ENCODE results near the gene CARMIL3. TPM values are rescaled to one million over a fixed set of nuclear protein-coding genes. Genes with fewer than 3 reads are reported as not detected.

The CARMIL3 gene
- polyA plus RNA-seq, 1 donor from 2014 or later: 43.6 TPM

GRCh38 chr14:24065408-24065807 is 13.6 kb downstream of the CARMIL3 start:
- Histone ChIP-seq H3K9ac (ENCODE audit: low read length) (no peak overlapping the region), H3F3A (ENCODE audit: insufficient read depth, low read length, poor library complexity, severe bottlenecking) (no peaks in the 10 kb centered on the region), H3K4me3 (ENCODE audit: low read length) (no peak overlapping the region), H3K9me2 (ENCODE audit: insufficient read depth, low read length) (no peaks in the 10 kb centered on the region), H3K79me2 (replicated peaks; ENCODE audit: insufficient read depth, low read length) (no peaks in the 10 kb centered on the region), H4K20me1 (ENCODE audit: insufficient read depth) (no peaks in the 10 kb centered on the region), H2AFZ (ENCODE audit: low read depth, low read length) (no peak overlapping the region), H3K4me2 (ENCODE audit: low read length) (no peak overlapping the region), H3K27me3 (ENCODE audit: insufficient read depth, low read depth, low read length) (no peaks in the 10 kb centered on the region), H3K9me3 (ENCODE audit: low read length) (no peaks in the 10 kb centered on the region), H3K36me3 (ENCODE audit: insufficient read depth, low read length) (no peaks in the 10 kb centered on the region), H3K27ac (ENCODE audit: low read length) (no peak overlapping the region)
- TF ChIP-seq POLR2AphosphoS5 (IDR thresholded peaks at IDR 0.05) (no peak), REST (IDR thresholded peaks at IDR 0.05; ENCODE audit: borderline replicate concordance) (no peak), SMC3 (conservative IDR thresholded peaks at IDR 0.05; ENCODE audit: poor library complexity) (no peak), MXI1 (conservative IDR thresholded peaks at IDR 0.05; ENCODE audit: poor library complexity, severe bottlenecking) (no peak), CTCF (IDR thresholded peaks at IDR 0.05; ENCODE audit: poor library complexity, severe bottlenecking) (no peak), RAD21 (conservative IDR thresholded peaks at IDR 0.05) (no peak), EP300 (conservative IDR thresholded peaks at IDR 0.05; ENCODE audit: poor library complexity, severe bottlenecking) (no peak), EZH2 (IDR thresholded peaks at IDR 0.05; ENCODE audit: borderline replicate concordance, insufficient read depth, low read length, poor library complexity, severe bottlenecking) (no peak), TAF1 (IDR thresholded peaks at IDR 0.05; ENCODE audit: low read depth) (no peak)

- no peak overlapping the region for H3K9ac ChIP-seq (ENCODE audit: low read length)
- no peaks in the 10 kb centered on the region for H4K20me1 ChIP-seq (ENCODE audit: insufficient read depth)
- no peak overlapping the region for H3K4me2 ChIP-seq (ENCODE audit: low read length)
- H3K9me3 ChIP-seq (ENCODE audit: low read length): no peaks in the 10 kb centered on the region
- no peak overlapping the region for H3K27ac ChIP-seq (ENCODE audit: low read length)
- no peaks in the 10 kb centered on the region for H3F3A ChIP-seq (ENCODE audit: insufficient read depth, low read length, poor library complexity, severe bottlenecking)
- no peak overlapping the region for H3K4me3 ChIP-seq (ENCODE audit: low read length)
- H3K79me2 ChIP-seq (replicated peaks; ENCODE audit: insufficient read depth, low read length): no peaks in the 10 kb centered on the region
- H3K36me3 ChIP-seq (ENCODE audit: insufficient read depth, low read length): no peaks in the 10 kb centered on the region
- no peaks in the 10 kb centered on the region for H3K27me3 ChIP-seq (ENCODE audit: insufficient read depth, low read depth, low read length)
- H2AFZ ChIP-seq (ENCODE audit: low read depth, low read length): no peak overlapping the region
- TF ChIP-seq EP300 (conservative IDR thresholded peaks at IDR 0.05; ENCODE audit: poor library complexity, severe bottlenecking) (no peak), CTCF (IDR thresholded peaks at IDR 0.05; ENCODE audit: poor library complexity, severe bottlenecking) (no peak), POLR2AphosphoS5 (IDR thresholded peaks at IDR 0.05) (no peak), TAF1 (IDR thresholded peaks at IDR 0.05; ENCODE audit: low read depth) (no peak)
- H3K9me2 ChIP-seq (ENCODE audit: insufficient read depth, low read length): no peaks in the 10 kb centered on the region
Observed at GRCh38 chr14:24066496-24067132, 14.8 kb downstream of the CARMIL3 start.

All from neural cell (in vitro differentiated cells).